Pulmonary artery endothelial cell (primary cell): Measurements from ENCODE around the gene PLEKHA7. TPM values are rescaled to one million over a fixed set of nuclear protein-coding genes. Genes with fewer than 3 reads are reported as not detected.

Experiments used
- DNase-seq: peaks from one replicate; pipeline ENCODE4 v3.0.0-alpha.2; 2011; ENCODE audit warnings: low read depth, low spot score
- total RNA-seq: library from RNA; depleted of rRNA; stranded (reverse); fragments of >200 nt; gene quantifications from 2 replicates; pipeline ENCODE4 v1.2.3, GENCODE V29; 2014

PLEKHA7 gene
- total RNA-seq, 1 donor from 2014 or later: 0.20 TPM

GRCh38 chr11:16815047-16815767 is 199.0 kb downstream of the PLEKHA7 start:
- no peak for DNase-seq

GRCh38 chr11:16814410-16815046 is 199.7 kb downstream of the PLEKHA7 start:
- DNase-seq: no peak

DNA sequence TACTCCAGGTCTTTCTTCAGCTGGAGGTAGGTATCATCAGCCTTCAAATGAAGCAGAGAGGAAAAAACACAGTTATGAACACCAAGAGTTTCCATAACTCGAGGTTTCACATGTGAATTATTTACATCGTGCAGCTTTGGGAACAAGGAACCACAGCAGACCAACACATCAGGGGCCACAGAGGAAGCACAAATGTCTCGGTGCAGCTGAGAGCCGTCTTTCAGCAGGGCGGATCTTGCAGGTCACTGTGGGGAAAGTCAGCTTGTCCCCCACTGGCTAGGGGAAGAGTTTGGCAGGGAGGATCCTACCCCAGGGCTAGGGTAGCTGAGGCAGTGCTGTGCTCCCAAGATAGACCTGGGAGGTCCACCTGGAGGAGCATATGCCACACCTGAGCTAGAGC is 201.1 kb downstream of the PLEKHA7 start:
- DNase-seq: no peak

GRCh38 chr11:16812274-16812673 is 201.9 kb downstream of the PLEKHA7 start:
- DNase-seq: no peak

DNA sequence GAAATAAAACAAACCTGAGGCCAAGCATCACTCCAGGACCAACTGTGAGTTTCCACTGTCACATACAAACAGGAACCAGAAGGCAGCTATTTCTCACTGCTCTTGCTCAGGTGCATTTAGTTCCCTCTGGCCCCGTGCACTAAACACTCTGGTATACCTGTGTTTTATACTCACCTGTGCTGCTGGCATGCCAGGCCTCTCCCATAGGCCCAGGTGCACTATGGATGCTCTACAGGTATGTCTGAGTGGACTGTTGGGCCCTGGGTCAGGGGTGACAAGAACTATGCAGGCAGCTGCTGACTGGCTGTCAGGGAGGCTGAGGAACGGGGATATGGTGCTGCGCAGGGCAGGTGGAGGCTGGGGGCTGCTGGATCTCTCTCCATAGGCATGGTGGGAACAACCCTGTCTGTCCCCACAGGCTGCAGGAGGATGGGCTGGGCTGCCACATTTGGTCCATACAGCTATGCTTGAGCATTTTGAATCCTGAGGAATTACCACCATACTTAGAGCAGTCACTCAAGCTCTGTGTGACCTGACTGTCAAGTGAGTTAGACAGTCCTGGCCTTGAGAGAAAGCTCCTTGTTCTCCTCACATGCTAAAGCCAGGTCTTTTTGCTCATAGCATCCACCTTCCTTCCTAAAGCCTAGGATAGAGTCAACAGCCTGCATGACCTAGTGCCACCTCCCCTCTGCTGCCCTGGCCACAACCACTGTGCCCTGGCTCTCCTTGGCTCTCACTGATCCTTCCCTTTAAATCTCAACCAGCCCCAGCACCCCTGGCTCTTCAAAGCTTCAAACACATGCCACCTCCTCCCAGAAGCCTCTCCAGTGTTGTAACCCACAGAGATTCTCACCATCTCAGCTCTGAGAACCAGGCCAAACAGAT is 202.8 kb downstream of the PLEKHA7 start:
- no peak for DNase-seq

DNA sequence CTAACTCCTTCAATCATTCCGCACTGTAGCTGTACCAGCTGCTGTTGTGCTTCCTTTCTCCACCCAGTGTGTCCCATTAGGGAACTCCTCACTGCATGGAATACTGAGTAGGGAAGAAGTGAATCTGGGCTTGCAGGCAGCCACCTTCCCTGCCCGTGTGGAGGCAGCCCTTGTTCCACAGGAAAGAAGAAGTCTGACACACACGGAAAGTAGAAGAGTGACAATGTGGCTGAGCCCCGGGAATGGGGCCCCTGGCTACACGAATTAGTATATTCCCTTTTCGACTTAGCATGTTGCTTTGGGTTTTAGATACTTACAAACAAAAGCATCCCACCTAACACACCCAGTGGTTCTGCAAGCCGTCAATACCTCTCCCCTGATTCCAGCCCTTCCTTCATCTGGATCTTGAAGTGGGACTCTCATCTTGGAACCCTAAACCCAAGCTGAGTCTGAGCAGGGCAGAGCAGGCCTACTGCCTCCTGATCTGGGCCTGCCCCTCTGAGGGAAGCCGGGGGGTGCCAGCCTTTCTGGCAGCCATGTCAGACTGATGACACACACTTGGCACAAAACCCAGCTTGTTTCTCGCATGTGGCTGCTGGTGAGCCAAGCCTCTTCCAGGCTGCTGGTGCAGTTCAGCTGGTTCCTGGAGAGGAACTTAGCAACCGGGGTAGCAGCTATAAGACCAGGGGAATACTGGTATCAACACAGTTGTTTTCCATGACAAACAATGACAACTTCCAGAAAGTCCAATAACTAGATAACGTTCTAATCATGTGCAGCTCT is 204.1 kb downstream of the PLEKHA7 start:
- DNase-seq: peak; percentile 58

DNA sequence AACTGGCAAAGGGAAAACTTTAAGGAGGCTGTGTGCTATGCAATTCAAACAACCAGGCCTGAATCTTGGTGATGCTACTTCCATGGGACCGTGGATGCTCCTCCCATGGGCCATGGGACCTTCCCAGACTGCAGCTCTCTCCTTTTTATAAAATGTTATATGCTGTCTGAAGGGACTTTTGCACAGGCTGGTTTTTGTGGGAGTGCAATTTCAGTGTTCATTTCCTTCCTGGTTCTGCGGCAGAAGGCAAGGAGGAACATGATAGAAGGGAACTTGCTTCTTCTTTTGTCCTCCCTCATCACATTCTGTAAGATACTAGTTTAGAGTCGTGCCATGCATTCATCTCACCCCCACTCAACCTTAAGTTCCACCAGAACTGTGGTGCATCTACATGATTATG is 206.9 kb downstream of the PLEKHA7 start:
- DNase-seq: no peak

DNA sequence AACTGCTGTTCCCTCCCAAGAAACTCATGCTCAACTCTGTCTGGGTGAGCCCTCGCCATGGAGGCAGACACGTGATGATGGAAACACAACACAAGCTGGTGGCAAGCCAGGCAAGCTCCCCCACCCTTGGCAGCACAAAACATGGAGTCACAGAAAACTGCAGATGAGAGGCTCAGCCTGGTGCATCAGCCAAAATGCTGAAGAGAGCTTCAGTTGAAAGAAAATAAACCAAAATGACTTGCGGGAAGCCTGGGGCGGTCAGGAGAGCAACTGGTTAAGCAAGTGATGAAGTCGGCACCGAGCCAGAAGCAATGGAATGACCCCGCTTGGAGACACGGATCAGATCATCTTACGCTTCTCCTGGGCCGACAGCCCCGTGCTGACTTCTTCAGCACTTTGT is 207.4 kb downstream of the PLEKHA7 start:
- no peak for DNase-seq

DNA sequence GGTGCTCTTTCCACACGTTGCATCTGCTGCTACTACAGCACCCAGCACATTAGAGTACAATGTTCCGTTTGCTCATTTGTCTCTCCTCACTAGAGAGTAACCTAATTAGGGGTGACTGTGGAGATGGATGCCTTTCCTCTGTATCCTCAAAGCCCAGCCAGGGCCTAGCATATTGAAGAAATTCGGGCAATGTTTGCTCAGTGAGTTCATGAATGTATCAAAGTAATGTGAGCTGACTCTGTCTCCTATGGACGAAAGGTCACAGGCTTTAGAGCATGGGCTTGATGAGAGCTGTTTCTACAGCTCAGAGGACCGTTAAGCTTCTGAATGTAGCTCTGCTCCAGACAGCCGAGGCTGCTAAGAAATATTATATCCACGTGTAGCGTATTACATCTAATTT is 208.3 kb downstream of the PLEKHA7 start:
- DNase-seq: no peak

GRCh38 chr11:16804104-16804947 is 209.9 kb downstream of the PLEKHA7 start:
- DNase-seq: peak; percentile 56

- DNase-seq: no peak
Observed at GRCh38 chr11:16801288-16801980, 212.8 kb downstream of the PLEKHA7 start.

DNA sequence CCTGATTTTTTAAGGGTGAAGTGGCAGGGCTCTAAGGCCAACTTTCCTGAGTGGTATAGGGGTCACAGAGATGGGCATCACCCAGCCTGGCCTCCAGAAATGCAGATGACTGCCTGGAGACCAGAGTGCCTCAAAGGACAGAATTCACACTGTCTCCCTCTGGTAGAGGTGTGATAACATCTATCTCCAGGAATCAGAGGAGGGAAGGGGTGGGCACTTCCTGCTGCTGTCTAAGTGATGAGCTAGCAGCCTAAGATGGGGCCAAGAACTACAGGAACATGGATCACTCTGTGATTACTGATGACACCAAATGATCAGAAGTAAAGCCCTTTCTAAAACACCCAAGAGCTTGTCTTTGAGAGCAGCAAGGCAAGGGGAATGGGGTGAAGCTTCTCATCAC is 213.8 kb downstream of the PLEKHA7 start:
- no peak for DNase-seq

- no peak for DNase-seq
Observed at GRCh38 chr11:16799890-16800289, 214.3 kb downstream of the PLEKHA7 start.

GRCh38 chr11:16799221-16799620 is 215.0 kb downstream of the PLEKHA7 start:
- no peak for DNase-seq

- DNase-seq: no peak
Observed at GRCh38 chr11:16797776-16798175, 216.4 kb downstream of the PLEKHA7 start.

GRCh38 chr11:16796311-16796710 is 217.9 kb downstream of the PLEKHA7 start:
- DNase-seq: no peak

DNA sequence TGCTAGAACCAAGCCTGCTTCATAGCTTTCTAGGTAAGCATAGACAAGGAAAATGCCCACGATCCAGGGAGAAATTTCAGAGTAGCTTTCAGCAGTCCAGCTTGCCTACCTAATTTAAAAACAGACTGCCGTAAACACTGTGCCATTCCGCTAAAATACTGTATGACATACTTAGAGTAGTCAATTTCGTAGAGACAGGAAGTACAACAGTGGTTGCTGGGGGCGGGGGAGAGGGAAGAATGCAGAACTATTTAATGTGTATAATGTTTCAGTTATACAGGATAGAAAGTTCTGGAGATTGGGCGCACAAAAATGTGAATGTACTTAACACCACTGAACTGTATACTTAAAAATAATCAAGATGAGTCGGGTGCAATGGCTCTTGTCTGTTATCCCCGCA is 219.1 kb downstream of the PLEKHA7 start:
- no peak for DNase-seq

GRCh38 chr11:16794047-16794818 is 220.0 kb downstream of the PLEKHA7 start:
- no peak for DNase-seq

DNA sequence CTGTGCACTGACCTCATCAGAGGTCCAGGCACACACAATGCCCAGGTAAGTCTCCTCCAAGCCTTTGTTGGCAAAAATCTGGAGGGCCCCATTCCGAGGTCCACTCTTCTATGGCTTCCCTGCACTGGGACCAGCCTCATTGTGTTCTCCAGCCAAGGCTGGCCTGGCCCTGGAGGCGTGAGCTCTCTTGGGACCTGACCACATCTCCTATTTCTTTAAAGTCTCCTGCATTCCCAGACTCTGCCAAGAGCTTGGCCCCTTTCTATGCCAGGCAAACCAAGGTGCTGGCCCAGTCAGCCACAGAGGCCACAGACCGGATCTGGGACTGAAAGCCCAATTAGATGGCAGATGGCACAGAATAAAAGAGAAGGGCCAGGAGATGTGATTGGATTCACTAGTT is 220.7 kb downstream of the PLEKHA7 start:
- no peak for DNase-seq
